Measurements from ENCODE around the gene MRPS16. TPM values are rescaled to one million over a fixed set of nuclear protein-coding genes. Genes with fewer than 3 reads are reported as not detected.

MRPS16 gene
- total and polyA plus RNA-seq, 2 of the 13 experiments (the other 11 are each of a cell fraction or from before 2014, with no cell fraction given), result 70.1 to 135 TPM

GRCh38 chr10:73246646-73247508 lies 5.6 kb downstream of the MRPS16 start, which contains the start of gene DNAJC9 (continued):
- TF ChIP-seq THAP11 (CRISPR knock-in tag; IDR thresholded peaks at IDR 0.05) (peak; percentile 92), ZNF260 (CRISPR knock-in tag; IDR thresholded peaks at IDR 0.05; ENCODE audit: borderline replicate concordance, low read depth) (no peak), ZC3H4 (CRISPR knock-in tag; IDR thresholded peaks at IDR 0.05; ENCODE audit: borderline replicate concordance) (no peak), ATRX (CRISPR knock-in tag; IDR thresholded peaks at IDR 0.05; ENCODE audit: borderline replicate concordance) (no peak), AGO2 (optimal IDR thresholded peaks at IDR 0.05; ENCODE audit: low read depth, low read length) (peak; percentile 99), SP1 (IDR thresholded peaks at IDR 0.05) (no peak), SP1 (CRISPR knock-in tag; IDR thresholded peaks at IDR 0.05) (peak; percentile 88), ZNF343 (CRISPR knock-in tag; IDR thresholded peaks at IDR 0.05) (peak; percentile 85), FOXP1 (IDR thresholded peaks at IDR 0.05) (no peak), FOXP1 (CRISPR knock-in tag; IDR thresholded peaks at IDR 0.05) (no peak), PAWR (CRISPR knock-in tag; IDR thresholded peaks at IDR 0.05; ENCODE audit: borderline replicate concordance) (no peak), HDAC1 (CRISPR knock-in tag; IDR thresholded peaks at IDR 0.05) (peak; percentile 98), HMGXB4 (CRISPR knock-in tag; IDR thresholded peaks at IDR 0.05; ENCODE audit: borderline replicate concordance in 1 of 2, low read depth in 1 of 2) (peak in 1 of 2 experiments; percentile 91; a peak in 3 of 4 replicates), ETV5 (CRISPR knock-in tag; IDR thresholded peaks at IDR 0.05; ENCODE audit: borderline replicate concordance) (peak; percentile 58; the same call in 1 of the 2 replicates), HHEX (CRISPR knock-in tag; IDR thresholded peaks at IDR 0.05) (no peak), FOSL1 (CRISPR knock-in tag; IDR thresholded peaks at IDR 0.05; ENCODE audit: borderline replicate concordance) (no peak), ZNF510 (CRISPR knock-in tag; IDR thresholded peaks at IDR 0.05; ENCODE audit: low read depth) (peak; percentile 97; the same call in 1 of the 2 replicates), MXD3 (CRISPR knock-in tag; IDR thresholded peaks at IDR 0.05) (peak; percentile 85; the same call in 1 of the 2 replicates)
